PC-9 (cell line): ENCODE measurements around the gene CEP192.

ENCODE experiments used
- EZH2 ChIP-seq: fragments of 200-600 bp; sonication (generic); IDR thresholded peaks from 2 replicates; pipeline ENCODE4 v1.8.0; 2017; ENCODE audit warnings: antibody characterized with exemption, low read depth
- TF ChIP-seq, protein P1 (sequence below): fragments of 200-600 bp; sonication (generic); conservative IDR thresholded peaks from 2 replicates; pipeline ENCODE4 v1.6.1; 2017; ENCODE audit warnings: mixed run types, antibody characterized with exemption, mild to moderate bottlenecking, moderate library complexity

DNA sequence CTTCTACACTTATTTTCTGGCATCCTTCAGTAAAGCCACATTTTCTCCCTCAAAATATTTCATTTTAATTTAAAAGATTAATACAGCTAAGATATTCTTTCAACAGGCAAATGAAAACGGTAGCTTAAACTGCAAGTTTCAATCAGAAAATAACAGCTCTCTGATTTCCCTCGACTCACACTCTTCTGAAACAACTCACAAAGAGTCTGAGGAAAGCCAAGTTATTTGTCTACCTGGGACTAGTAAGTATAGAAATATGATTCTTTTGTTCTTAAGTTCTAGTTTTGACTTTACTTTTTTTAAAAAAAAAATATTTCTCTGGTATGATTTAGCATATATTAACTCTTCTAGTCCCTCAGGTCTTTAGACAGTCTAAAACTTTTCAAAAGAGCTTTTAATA lies 27.2 kb downstream of the CEP192 start:
- TF ChIP-seq, protein P1, sequence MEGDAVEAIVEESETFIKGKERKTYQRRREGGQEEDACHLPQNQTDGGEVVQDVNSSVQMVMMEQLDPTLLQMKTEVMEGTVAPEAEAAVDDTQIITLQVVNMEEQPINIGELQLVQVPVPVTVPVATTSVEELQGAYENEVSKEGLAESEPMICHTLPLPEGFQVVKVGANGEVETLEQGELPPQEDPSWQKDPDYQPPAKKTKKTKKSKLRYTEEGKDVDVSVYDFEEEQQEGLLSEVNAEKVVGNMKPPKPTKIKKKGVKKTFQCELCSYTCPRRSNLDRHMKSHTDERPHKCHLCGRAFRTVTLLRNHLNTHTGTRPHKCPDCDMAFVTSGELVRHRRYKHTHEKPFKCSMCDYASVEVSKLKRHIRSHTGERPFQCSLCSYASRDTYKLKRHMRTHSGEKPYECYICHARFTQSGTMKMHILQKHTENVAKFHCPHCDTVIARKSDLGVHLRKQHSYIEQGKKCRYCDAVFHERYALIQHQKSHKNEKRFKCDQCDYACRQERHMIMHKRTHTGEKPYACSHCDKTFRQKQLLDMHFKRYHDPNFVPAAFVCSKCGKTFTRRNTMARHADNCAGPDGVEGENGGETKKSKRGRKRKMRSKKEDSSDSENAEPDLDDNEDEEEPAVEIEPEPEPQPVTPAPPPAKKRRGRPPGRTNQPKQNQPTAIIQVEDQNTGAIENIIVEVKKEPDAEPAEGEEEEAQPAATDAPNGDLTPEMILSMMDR, result no peak
- no peak for TF ChIP-seq EZH2
